Esophagus (tissue), 2 donors: Measurements from ENCODE around the gene UNCX. TPM values are rescaled to one million over a fixed set of nuclear protein-coding genes. Genes with fewer than 3 reads are reported as not detected.

Source experiments
- H3K27ac ChIP-seq, 2 donors: one replicate each; pipeline ENCODE4 v1.5.1; 2013; ENCODE audit warnings: low read depth in 2 of 2, mild to moderate bottlenecking in 2 of 2, inconsistent platforms in 1 of 2, low read length in 1 of 2, moderate library complexity in 1 of 2
- H3K27me3 ChIP-seq, 2 donors: one replicate each; pipeline ENCODE4 v1.6.1; 2013; ENCODE audit warnings: low read length in 2 of 2, control low read depth in 1 of 2, mild to moderate bottlenecking in 1 of 2; ENCODE audit not compliant: insufficient read depth in 2 of 2, control insufficient read depth in 1 of 2
- H3K36me3 ChIP-seq, 2 donors: one replicate each; pipeline ENCODE4 v1.6.1; 2013; ENCODE audit warnings: low read length in 1 of 2; ENCODE audit not compliant: control insufficient read depth in 2 of 2, insufficient read depth in 2 of 2
- H3K4me1 ChIP-seq, 2 donors: one replicate each; pipeline ENCODE4 v1.6.1; 2013; ENCODE audit warnings: low read length in 1 of 2; ENCODE audit not compliant: control insufficient read depth in 2 of 2, insufficient read depth in 2 of 2
- H3K4me3 ChIP-seq, 2 donors: one replicate each; pipeline ENCODE4 v1.5.1; 2013; ENCODE audit warnings: low read length in 2 of 2, mild to moderate bottlenecking in 2 of 2, low read depth in 1 of 2, moderate library complexity in 1 of 2
- H3K9me3 ChIP-seq, 2 donors: one replicate each; pipeline ENCODE4 v1.6.1; 2013; ENCODE audit warnings: mild to moderate bottlenecking in 2 of 2, low read depth in 1 of 2, low read length in 1 of 2, moderate library complexity in 1 of 2; ENCODE audit not compliant: control insufficient read depth in 2 of 2, insufficient read depth in 1 of 2
- WGBS, 2 donors: extraction: QIAGEN DNeasy Blood & Tissue Kit; methylation state at CpG; one replicate each; pipeline ENCODE4 v1.1.7; 2013; 5-methylcytosine and 5-hydroxymethylcytosine counted together
- polyA plus RNA-seq, 2 donors: library from polyadenylated mRNA; stranded (reverse); fragments of 200-250 nt; gene quantifications; one replicate each; pipeline ENCODE4 v1.2.3, GENCODE V29; 2013
- donor health status: healthy with polysubstance abuse.
- donor health status: Bipolar disorder and iron deficiency.

Gene UNCX
- polyA plus RNA-seq, 2 donors: not detected

GRCh38 chr7:1225030-1225429 lies 7.6 kb upstream of the UNCX start:
- Histone ChIP-seq H3K9me3 (no peaks in the 10 kb centered on the region), H3K36me3 (no peaks in the 10 kb centered on the region), H3K4me3 (no peak overlapping the region), H3K27me3 (peaks cover 6 to 46% of the 10 kb centered on the region in 2 donors), H3K4me1 (peaks cover 0 to 3% of the 10 kb centered on the region in 2 donors), H3K27ac (no peak overlapping the region)
- WGBS, 2 donors: 3 to 4% methylated on average over 11 of the region's 11 CpGs

DNA sequence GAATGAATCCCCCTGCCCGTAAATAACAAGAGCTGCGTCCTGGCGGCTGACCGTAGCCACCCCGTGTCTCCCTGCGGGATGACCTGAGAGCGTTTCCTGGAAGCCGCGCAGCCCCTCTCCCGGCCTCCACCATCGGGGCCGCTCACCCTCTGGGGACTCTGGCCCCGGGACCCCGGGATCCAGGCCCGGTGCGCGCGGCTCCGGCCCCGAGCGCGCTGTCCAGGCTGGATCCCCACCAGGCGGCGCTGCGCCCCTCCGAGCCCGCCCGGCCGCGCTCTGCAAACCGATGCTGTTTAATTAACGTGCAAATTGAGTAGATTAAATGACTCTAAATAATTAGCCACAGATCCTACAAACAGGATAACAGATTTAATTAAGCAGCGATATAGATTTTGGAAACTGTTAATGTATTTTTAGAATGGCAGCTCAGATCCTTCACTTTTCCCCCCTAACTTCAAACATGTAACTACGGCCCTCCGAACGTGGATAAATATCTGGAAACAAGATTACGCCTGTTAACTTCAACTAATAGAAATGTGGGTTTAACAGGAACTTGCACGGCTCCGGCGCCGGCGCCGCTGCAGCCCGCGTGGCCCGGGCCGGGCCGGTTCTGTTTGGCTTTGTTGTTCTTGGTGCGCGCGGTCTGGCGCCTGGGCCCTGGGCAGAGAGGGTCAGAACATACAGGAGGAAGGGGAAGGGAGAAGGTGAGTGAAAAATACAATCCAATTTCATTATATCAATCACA lies 7.1 kb upstream of the UNCX start:
- H3K4me3 ChIP-seq: no peak overlapping the region
- H3K4me1 ChIP-seq: peaks cover 0 to 3% of the 10 kb centered on the region in 2 donors
- WGBS, 2 donors: 13 to 14% methylated on average over 48 to 52 of the region's 52 CpGs
- H3K36me3 ChIP-seq: no peaks in the 10 kb centered on the region
- H3K9me3 ChIP-seq: no peaks in the 10 kb centered on the region
- no peak overlapping the region for H3K27ac ChIP-seq
- peaks cover 6 to 46% of the 10 kb centered on the region in 2 donors for H3K27me3 ChIP-seq

DNA sequence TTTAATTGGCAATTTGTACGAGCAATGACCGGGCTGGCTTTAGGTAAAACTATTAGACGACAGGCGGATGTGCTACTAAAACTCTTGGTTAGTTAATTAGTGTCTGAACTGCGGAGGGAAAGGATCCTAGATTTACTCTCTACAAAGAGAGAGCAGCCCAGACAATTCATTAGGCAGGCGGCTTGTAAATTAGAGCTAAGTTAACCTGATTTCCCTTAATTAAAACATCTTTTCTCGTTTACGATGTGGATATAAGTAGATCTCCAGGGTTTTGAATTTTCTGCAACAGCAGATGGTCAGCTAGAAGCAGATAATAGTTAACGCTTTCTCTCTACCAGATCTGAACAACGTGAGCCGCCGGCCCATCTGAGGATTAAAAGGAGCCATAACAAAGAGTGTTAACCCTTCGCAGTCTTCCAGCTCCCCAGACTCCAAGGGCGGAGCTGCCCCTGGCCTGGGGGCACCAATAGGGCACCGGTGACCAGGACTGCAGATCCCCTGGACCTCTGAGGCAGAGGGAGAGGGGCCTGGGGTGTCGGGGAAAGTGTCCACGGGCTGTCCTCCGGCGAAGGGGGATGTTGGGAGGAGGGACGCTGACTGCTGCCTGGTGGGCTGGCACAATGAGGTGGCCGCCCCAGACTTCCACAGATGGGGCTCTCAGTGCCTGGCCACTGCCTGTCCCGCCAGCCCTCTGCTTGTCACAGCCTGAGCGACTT lies 6.3 kb upstream of the UNCX start:
- WGBS, 2 donors: 25 to 41% methylated on average over 22 to 23 of the region's 23 CpGs
- no peaks in the 10 kb centered on the region for H3K36me3 ChIP-seq
- H3K4me3 ChIP-seq: no peak overlapping the region
- peaks cover 6 to 53% of the 10 kb centered on the region in 2 donors for H3K27me3 ChIP-seq
- no peak overlapping the region for H3K27ac ChIP-seq
- H3K9me3 ChIP-seq: no peaks in the 10 kb centered on the region
- peaks cover 0 to 3% of the 10 kb centered on the region in 2 donors for H3K4me1 ChIP-seq

- no peaks in the 10 kb centered on the region for H3K9me3 ChIP-seq
- no peak overlapping the region for H3K4me3 ChIP-seq
- H3K27ac ChIP-seq: no peak overlapping the region
- WGBS, 2 donors: 37 to 48% methylated on average over 23 to 25 of the region's 25 CpGs
- H3K4me1 ChIP-seq: peaks cover 0 to 3% of the 10 kb centered on the region in 2 donors
- peaks cover 6 to 62% of the 10 kb centered on the region in 2 donors for H3K27me3 ChIP-seq
- no peaks in the 10 kb centered on the region for H3K36me3 ChIP-seq
Measured at GRCh38 chr7:1227071-1227804, 5.4 kb upstream of the UNCX start.

DNA sequence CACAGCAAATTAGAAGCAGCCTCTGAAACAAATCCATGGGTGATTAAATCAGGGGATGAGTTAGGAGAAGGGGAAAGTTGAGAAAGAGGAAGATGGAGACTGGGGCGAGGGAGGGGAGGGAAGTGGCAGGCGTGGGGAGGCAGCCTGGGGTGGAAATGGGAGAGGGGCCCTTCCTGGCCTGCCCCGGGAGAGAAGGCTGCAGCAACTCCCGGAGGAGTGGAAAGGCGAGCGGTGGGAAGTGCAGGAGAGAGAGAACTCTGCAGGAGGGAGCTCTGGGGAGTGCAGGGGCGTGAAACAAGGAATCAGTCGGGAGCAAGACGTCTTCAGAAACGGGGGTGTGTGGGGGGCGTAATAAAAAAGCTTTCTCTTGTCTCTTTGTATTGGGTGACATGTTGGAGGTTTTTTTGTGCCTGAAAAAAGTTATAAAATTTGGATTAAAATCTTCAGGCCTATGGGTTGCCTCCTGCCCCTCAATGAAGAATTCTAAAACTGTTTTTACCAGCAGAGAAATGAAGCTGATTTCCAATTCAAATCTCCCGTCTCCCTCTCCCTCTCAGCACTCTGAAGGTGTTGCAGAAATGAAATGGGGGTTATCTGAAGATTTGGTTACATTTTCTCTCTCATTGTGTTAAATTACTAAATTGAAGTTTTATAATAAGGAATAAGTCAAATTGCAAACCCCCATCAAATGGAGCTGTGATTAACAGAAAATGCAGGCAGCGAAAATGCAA lies 4.7 kb upstream of the UNCX start:
- 14 to 16% methylated on average over 13 of the region's 13 CpGs for WGBS, 2 donors
- peaks cover 6 to 68% of the 10 kb centered on the region in 2 donors for H3K27me3 ChIP-seq

GRCh38 chr7:1228545-1229201 lies 4.0 kb upstream of the UNCX start:
- peaks cover 0 to 69% of the 10 kb centered on the region in 2 donors for H3K27me3 ChIP-seq
- peaks cover 0 to 3% of the 10 kb centered on the region in 2 donors for H3K4me1 ChIP-seq
- no peak overlapping the region for H3K4me3 ChIP-seq
- no peaks in the 10 kb centered on the region for H3K36me3 ChIP-seq
- no peaks in the 10 kb centered on the region for H3K9me3 ChIP-seq
- WGBS, 2 donors: 12 to 18% methylated on average over 17 of the region's 17 CpGs
- no peak overlapping the region for H3K27ac ChIP-seq

More for the DNA sequence above, 4.7 kb upstream of the UNCX start:
- no peaks in the 10 kb centered on the region for H3K9me3 ChIP-seq
- no peaks in the 10 kb centered on the region for H3K36me3 ChIP-seq
- no peak overlapping the region for H3K4me3 ChIP-seq
- peaks cover 0 to 3% of the 10 kb centered on the region in 2 donors for H3K4me1 ChIP-seq
- no peak overlapping the region for H3K27ac ChIP-seq

DNA sequence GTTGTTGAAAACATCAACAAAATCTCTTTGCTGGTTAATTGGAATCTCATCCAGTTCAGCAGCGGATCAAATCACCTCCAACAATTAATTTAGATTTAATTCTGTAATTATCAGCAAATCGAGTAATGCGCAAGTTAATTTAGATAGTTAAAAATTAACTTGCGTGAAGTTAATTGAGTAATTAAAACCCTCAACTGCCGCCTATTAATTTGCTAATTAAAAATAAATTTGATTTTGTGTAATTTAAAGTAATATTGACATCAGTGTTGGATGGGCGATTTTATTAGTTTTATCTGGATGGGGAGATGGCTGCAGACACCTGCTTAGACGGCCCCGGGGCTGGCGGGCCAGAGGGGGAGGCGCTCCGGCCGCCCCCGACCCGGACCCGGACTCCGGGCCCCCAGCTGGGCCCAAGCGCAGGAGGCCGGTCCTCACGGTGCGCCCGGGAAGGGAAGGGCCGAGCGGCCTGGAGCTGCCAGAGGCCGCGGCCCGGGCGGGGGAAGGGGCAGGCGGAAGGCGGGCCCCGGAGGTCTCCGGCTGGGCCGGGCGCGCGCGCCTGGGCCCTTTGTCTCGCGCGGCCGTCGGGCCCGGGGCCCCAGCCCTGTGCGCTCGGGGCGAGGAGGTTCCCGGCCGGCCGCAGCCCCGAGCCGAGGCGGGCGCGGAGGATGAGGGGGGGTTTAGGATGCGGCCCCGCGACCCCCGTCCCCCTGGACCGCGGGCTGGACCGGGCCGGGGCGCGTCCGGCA lies 3.3 kb upstream of the UNCX start:
- peaks cover 0 to 68% of the 10 kb centered on the region in 2 donors for H3K27me3 ChIP-seq
- no peak overlapping the region for H3K27ac ChIP-seq
- H3K9me3 ChIP-seq: no peaks in the 10 kb centered on the region
- 12 to 14% methylated on average over 43 to 64 of the region's 64 CpGs for WGBS, 2 donors
- no peaks in the 10 kb centered on the region for H3K36me3 ChIP-seq
- no peaks in the 10 kb centered on the region for H3K4me1 ChIP-seq
- no peak overlapping the region for H3K4me3 ChIP-seq

- Histone ChIP-seq H3K9me3 (no peaks in the 10 kb centered on the region), H3K27ac (no peak overlapping the region), H3K27me3 (peaks cover 0 to 69% of the 10 kb centered on the region in 2 donors), H3K36me3 (no peaks in the 10 kb centered on the region), H3K4me3 (no peak overlapping the region), H3K4me1 (no peaks in the 10 kb centered on the region)
- 4 to 5% methylated on average over 18 to 26 of the region's 37 CpGs for WGBS, 2 donors
Measured at GRCh38 chr7:1229956-1230355, 2.7 kb upstream of the UNCX start.
